Cardiac muscle cell (in vitro differentiated cells and primary cell): ENCODE data around the gene CORO7. TPM values are rescaled to one million over a fixed set of nuclear protein-coding genes. Genes with fewer than 3 reads are reported as not detected.
"Not testable (repeated sequence)": the region's sequence is repeated elsewhere in the genome, so short reads cannot be mapped to it uniquely, and the experiment has no call there.

ENCODE experiments used
- DNase-seq, 2 donors: peaks; one replicate each; pipeline versions ENCODE4 v3.0.0 to v3.0.0-alpha.2; 2010 to 2017; ENCODE audit warnings: low read depth in 1 of 2, low spot score in 1 of 2
- H3K27ac ChIP-seq: fragments of 200-600 bp; sonication (generic); 2 replicates; pipeline ENCODE4 v1.5.1; 2016
- H3K27me3 ChIP-seq: fragments of 200-600 bp; sonication (generic); 2 replicates; pipeline ENCODE4 v1.6.0; 2016; ENCODE audit warnings: control low read depth
- H3K36me3 ChIP-seq: fragments of 200-600 bp; sonication (generic); 2 replicates; pipeline ENCODE4 v1.5.1; 2016; ENCODE audit warnings: control low read depth
- H3K4me1 ChIP-seq: fragments of 200-600 bp; sonication (generic); 2 replicates; pipeline ENCODE4 v1.8.1; 2017; ENCODE audit warnings: low read depth, mild to moderate bottlenecking, mixed run types
- H3K4me3 ChIP-seq: fragments of 200-600 bp; sonication (generic); 2 replicates; pipeline ENCODE4 v1.5.1; 2016; ENCODE audit warnings: mild to moderate bottlenecking
- H3K9me3 ChIP-seq: fragments of 200-600 bp; sonication (generic); 2 replicates; pipeline ENCODE4 v1.5.1; 2017; ENCODE audit warnings: low read depth, mild to moderate bottlenecking, control low read depth
- polyA plus RNA-seq: library from polyadenylated mRNA; unstranded; fragments of >200 nt; fragmentation: Nextera tagmentation; extraction: Ambion mirVana; gene quantifications from 2 replicates; pipeline ENCODE4 v1.2.1, GENCODE V29; 2016
- total RNA-seq: library from RNA; depleted of rRNA; stranded (reverse); fragments of >200 nt; gene quantifications from 2 replicates; pipeline ENCODE4 v1.2.3, GENCODE V29; 2016
- TF ChIP-seq, protein P1 (sequence below): IDR thresholded peaks from 2 replicates; pipeline ENCODE4 v1.5.1; 2012; ENCODE audit warnings: low read depth, mild to moderate bottlenecking, low read length

CORO7 gene
- total and polyA plus RNA-seq, 2 experiments from 2014 or later = 62.1 to 66.5 TPM

DNA sequence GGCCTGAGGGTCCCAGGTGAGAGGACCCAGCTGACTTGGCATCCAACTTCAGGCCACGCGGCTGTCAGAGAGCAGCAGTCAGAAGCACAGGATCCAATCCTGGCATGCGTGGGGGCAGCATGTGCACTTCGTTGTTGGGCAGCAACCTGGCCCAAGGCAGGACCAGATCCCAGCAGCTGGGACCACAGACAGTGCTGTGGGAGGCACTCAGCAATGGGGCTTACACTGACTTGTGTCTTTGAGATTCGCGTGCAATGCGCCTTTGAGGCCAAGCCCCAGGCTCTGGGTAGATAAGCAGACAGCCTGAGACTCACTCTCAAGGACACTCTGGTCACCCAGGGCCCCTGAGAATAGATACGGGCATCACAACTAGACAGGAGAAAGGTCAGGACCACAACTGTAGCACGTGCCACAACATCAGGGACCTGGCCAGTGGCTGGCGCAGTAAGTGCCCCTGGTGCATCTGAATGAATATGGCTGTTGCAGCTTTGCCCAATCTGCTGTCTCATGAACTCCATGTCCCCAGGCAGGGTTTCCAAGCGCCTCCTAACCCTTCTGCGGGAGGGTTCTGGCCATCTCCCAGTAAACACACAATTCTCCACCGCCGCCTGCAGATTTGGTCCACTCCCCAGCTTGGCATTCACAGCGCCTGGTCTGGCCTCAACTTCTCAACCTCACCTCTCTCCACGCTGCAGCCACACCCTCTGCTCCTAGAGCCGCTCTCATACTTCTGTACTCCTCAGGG lies 68.5 kb downstream of the CORO7 start:
- peak overlapping the region; percentile 82 for H3K27ac ChIP-seq
- no peaks in the 10 kb centered on the region for H3K36me3 ChIP-seq
- peak in 1 of 2 donors; percentile 41 for DNase-seq
- peaks cover 14% of the 10 kb centered on the region for H3K4me1 ChIP-seq
- TF ChIP-seq, protein P1, sequence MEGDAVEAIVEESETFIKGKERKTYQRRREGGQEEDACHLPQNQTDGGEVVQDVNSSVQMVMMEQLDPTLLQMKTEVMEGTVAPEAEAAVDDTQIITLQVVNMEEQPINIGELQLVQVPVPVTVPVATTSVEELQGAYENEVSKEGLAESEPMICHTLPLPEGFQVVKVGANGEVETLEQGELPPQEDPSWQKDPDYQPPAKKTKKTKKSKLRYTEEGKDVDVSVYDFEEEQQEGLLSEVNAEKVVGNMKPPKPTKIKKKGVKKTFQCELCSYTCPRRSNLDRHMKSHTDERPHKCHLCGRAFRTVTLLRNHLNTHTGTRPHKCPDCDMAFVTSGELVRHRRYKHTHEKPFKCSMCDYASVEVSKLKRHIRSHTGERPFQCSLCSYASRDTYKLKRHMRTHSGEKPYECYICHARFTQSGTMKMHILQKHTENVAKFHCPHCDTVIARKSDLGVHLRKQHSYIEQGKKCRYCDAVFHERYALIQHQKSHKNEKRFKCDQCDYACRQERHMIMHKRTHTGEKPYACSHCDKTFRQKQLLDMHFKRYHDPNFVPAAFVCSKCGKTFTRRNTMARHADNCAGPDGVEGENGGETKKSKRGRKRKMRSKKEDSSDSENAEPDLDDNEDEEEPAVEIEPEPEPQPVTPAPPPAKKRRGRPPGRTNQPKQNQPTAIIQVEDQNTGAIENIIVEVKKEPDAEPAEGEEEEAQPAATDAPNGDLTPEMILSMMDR = no peak
- H3K9me3 ChIP-seq = no peaks in the 10 kb centered on the region
- no peaks in the 10 kb centered on the region for H3K27me3 ChIP-seq
- no peak overlapping the region for H3K4me3 ChIP-seq

DNA sequence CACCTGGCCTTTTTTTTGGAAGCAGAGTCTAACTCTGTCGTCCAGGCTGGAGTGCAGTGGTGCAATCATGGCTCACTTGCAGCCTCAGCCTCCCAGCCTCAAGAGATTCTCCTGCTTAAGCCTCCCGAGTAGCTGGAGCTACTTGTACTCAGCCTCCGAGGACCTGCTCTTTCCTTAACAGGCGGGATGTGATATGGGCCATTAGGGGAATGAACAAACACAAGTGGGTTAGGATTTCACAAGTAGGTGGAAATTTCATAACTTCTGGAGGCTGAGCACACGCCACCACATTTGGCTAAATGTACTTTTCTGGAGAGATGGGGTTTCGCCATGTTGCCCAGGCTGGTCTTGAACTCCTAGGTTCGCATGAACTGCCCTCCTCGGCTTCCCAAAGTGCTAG lies 69.4 kb downstream of the CORO7 start:
- no peak overlapping the region for H3K4me3 ChIP-seq
- H3K9me3 ChIP-seq = no peaks in the 10 kb centered on the region
- TF ChIP-seq, protein P1 = no peak
- no peaks in the 10 kb centered on the region for H3K27me3 ChIP-seq
- peak overlapping the region; percentile 82 for H3K27ac ChIP-seq
- peaks cover 14% of the 10 kb centered on the region for H3K4me1 ChIP-seq
- H3K36me3 ChIP-seq = no peaks in the 10 kb centered on the region
- peak in 1 of 2 donors; percentile 80 for DNase-seq

DNA sequence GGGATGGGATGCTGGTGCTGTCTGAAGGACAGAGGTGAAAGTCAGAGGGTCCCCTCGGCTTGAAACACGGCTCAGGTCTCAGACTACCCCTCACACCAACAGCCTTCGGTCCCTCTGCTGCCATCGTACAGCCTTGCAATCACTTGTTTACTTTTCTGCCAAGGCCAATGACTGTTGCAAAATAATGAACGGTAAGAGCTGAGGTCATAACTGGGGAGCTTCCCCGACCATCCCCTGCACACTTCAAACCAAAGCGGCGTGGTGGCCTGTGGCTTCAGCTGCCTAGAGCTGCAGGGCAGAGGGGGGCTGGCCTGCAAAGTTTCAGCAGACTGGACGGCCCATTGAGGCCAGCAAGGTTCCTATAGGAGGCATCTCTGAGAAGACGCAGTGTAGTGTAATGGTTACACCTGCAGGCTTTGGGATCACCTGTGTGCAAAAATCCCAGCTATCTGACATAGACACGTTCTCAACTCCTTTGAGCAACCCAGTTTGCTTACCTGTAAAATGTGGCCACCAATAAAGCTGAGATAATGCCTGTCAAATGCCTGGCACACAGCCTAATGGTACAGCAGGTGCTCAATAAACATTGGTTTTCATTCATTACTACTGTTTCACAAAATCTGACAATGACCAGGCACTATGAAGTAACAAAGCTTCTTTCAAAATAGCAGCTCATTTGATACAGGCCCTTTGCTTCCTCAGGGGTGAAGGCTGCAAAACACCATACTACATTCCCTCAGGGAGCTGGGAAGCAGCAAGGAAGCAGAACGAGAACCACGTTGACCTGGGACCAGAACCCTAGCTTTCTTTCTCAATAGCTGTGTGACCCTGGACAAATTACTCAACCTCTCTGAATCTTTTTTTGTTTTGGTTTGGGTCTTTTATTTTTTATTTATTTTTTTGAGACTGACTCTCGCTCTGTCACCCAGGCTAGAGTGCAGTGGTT lies 70.3 kb downstream of the CORO7 start:
- H3K4me1 ChIP-seq = peaks cover 11% of the 10 kb centered on the region
- no peak overlapping the region for H3K4me3 ChIP-seq
- H3K9me3 ChIP-seq = no peaks in the 10 kb centered on the region
- H3K27ac ChIP-seq = no peak overlapping the region
- DNase-seq = no peak
- TF ChIP-seq, protein P1 = no peak
- no peaks in the 10 kb centered on the region for H3K27me3 ChIP-seq
- H3K36me3 ChIP-seq = no peaks in the 10 kb centered on the region

DNA sequence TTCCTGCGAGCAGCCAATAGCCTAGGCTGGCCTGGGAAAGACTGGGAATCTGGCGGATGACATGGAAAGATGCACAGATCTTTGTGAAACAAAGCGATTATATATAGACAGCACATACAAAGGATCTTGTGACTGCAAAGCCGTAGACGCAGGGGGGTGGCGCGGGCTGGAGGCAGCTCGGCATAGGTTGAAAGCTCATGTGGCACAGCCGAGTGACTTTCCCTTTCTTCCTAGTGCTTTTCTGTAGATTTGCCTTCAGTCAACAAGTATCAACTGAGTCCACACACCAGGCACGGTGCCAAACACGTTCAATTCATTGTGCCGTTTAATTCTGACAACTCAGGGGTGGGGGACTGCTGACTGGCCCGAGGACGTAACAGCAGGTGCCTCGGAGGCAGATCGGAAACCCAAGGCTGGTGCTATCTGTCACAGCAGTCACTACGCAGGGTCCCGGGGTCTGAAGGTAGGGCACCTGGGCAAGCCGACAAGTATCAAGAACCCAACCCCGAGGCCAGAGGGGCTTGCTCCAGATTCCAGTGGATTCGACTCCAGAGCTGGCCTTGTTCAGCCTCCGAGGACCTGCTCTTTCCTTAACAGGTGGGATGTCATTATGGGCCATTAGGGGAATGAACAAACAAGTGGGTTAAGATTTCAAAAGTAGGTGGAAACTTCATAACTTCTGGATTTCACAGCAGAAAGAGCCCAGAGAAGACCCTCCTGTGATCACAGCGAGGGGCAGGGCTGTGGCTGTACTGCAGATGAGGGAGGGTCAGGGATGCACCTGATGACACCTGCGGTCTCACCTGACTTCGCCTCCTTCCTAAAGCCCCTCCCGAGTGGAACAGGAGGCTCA lies 71.2 kb downstream of the CORO7 start:
- H3K27me3 ChIP-seq = no peaks in the 10 kb centered on the region
- H3K4me1 ChIP-seq = peaks cover 11% of the 10 kb centered on the region
- TF ChIP-seq, protein P1 = no peak
- no peak for DNase-seq
- no peak overlapping the region for H3K27ac ChIP-seq
- no peaks in the 10 kb centered on the region for H3K36me3 ChIP-seq
- H3K4me3 ChIP-seq = no peak overlapping the region
- H3K9me3 ChIP-seq = no peaks in the 10 kb centered on the region

DNA sequence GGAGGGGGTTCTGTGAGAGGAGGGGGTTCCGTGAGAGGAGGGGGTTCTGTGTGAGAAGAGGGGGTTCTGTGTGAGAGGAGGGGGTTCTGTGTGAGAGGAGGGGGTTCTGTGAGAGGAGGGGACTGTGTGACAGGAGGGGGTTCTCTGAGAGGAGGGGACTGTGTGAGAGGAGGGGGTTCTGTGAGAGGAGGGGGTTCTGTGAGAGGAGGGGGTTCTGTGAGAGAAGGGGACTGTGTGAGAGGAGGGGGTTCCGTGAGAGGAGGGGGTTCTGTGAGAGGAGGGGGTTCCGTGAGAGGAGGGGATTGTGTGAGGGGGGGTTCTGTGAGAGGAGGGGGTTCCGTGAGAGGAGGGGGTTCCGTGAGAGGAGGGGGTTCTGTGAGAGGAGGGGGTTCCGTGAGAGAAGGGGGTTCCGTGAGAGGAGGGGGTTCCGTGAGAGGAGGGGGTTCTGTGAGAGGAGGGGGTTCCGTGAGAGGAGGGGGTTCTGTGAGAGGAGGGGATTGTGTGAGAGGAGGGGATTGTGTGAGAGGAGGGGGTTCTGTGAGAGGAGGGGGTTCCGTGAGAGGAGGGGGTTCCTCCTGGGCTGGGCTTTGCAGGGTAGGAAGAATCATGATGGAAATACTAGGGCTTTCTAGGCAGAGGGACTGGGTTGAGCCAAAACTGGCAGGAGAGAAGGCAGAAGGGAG lies 72.0 kb downstream of the CORO7 start:
- H3K36me3 ChIP-seq, H3K9me3 ChIP-seq, DNase-seq, H3K27me3 ChIP-seq, H3K27ac ChIP-seq, H3K4me3 ChIP-seq: not testable (repeated sequence)
- peaks cover 12% of the 10 kb centered on the region for H3K4me1 ChIP-seq
